ENCODE results near the gene AXDND1. TPM values are rescaled to one million over a fixed set of nuclear protein-coding genes. Genes with fewer than 3 reads are reported as not detected.

AXDND1 gene
- total and polyA plus RNA-seq, 9 of the 15 experiments (the other 6 are each of a cell fraction or from before 2014, with no cell fraction given) = 0.03 to 0.13 (median 0.06) TPM; not detected in 5

GRCh38 chr1:179329862-179330261, 35.9 kb upstream of the AXDND1 start (continued):
- TF ChIP-seq USF1 (CRISPR knock-in tag; IDR thresholded peaks at IDR 0.05) (no peak), GATAD2B (IDR thresholded peaks at IDR 0.05; ENCODE audit: borderline replicate concordance) (no peak)

DNA sequence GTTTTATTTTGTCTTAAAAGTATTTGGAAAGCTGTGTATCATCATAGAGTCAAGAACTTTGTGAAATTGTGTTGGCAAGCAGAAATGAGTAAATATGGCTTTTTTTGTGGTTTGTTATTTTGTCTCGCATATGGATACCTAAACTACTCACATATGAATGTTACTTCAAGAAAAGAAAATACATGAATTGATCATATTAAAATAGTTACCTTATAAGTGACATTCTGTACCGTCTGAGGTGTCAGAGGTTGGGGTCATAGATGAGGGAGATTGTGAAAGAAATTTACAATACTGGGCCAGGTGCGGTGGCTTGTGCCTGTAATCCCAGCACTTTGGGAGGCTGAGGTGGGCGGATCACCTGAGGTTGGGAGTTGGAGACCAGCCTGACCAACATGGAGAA, 31.3 kb upstream of the AXDND1 start:
- DNase-seq (ENCODE audit: extremely low read depth in 1 of 4, low spot score in 3 of 4) (no peak), ATAC-seq (no peak), FAIRE-seq (no peak)
- TF ChIP-seq E2F8 (IDR thresholded peaks at IDR 0.05; ENCODE audit: low read depth, partially characterized antibody) (no peak), NFIC (IDR thresholded peaks at IDR 0.05) (no peak), TAL1 (IDR thresholded peaks at IDR 0.05) (no peak), GATA2 (CRISPR knock-in tag; IDR thresholded peaks at IDR 0.05) (no peak), FOXP1 (CRISPR knock-in tag; IDR thresholded peaks at IDR 0.05) (no peak), CREB1 (IDR thresholded peaks at IDR 0.05) (no peak), CREB1 (CRISPR knock-in tag; IDR thresholded peaks at IDR 0.05) (no peak), ETS1 (conservative IDR thresholded peaks at IDR 0.05; ENCODE audit: control insufficient read depth, low read depth, low read length) (no peak)
- Histone ChIP-seq H4K20me1 (replicated peaks; ENCODE audit: control insufficient read depth, insufficient read depth, low read length) (no peaks in the 10 kb centered on the region), H3K79me2 (ENCODE audit: control insufficient read depth, insufficient read depth, low read length) (no peaks in the 10 kb centered on the region), H3K4me2 (ENCODE audit: insufficient read depth, low read length) (no peak overlapping the region), H3K4me3 (no peak overlapping the region), H3K9me3 (replicated peaks; ENCODE audit: control insufficient read depth, insufficient read depth, low read depth, low read length) (no peaks in the 10 kb centered on the region), H2AFZ (ENCODE audit: low read depth, low read length) (no peak overlapping the region), H3K27me3 (ENCODE audit: control insufficient read depth in 2 of 2, insufficient read depth in 2 of 2, low read length in 2 of 2) (no peaks in the 10 kb centered on the region), H3K27ac (ENCODE audit: extremely low read depth, low read depth, low read length) (no peak overlapping the region), H3K4me1 (replicated peaks in 1 of 2; ENCODE audit: control insufficient read depth in 2 of 2, insufficient read depth in 2 of 2, low read length in 2 of 2) (peaks cover 3 to 7% of the 10 kb centered on the region in 2 experiments; a peak in 3 of 5 replicates), H3K9me1 (ENCODE audit: control insufficient read depth, insufficient read depth, low read length) (no peaks in the 10 kb centered on the region), H3K9ac (ENCODE audit: insufficient read depth in 1 of 2, low read depth in 2 of 2, low read length in 2 of 2) (no peak overlapping the region), H3K36me3 (ENCODE audit: control insufficient read depth, insufficient read depth, low read length) (peaks cover 3% of the 10 kb centered on the region; the same call in 1 of the 3 replicates)
- intact Hi-C loops (cut with micrococcal nuclease) = no loop called here
- POLR2A ChIA-PET = interaction anchor here (0.6 kb wide), 1 partner anchor 596 kb away, joined by 3 read pairs; no protein-coding TSS in a partner anchor
- BruUV-seq (replicated peaks) = no TSS peak
- in situ Hi-C loops (cut with MboI) = no loop called here
- CTCF ChIA-PET (ENCODE audit: low intra/inter-chr PET ratio) = no interaction called here
- 92% methylated on average over 4 of the region's 4 CpGs for WGBS (ENCODE audit: insufficient coverage, low coverage, missing lambda C conversion rate)

All from K562 (cell line).